ENCODE data around the gene ITGB7. TPM values are rescaled to one million over a fixed set of nuclear protein-coding genes. Genes with fewer than 3 reads are reported as not detected.
A peak's percentile ranks its signal among the peaks of the same experiment; 100 is the strongest.

Gene ITGB7
- total and polyA plus RNA-seq, 4 donors, result 1.4 to 5.8 (median 4.0) TPM

GRCh38 chr12:53220694-53221202 lies 13.7 kb upstream of the ITGB7 start:
- Histone ChIP-seq H3K9me3 (ENCODE audit: control insufficient read depth, low read length) (no peaks in the 10 kb centered on the region), H3K27ac (ENCODE audit: low read depth in 1 of 2, low read length in 2 of 2) (peak overlapping the region; percentile 85 to 90), H3K27me3 (ENCODE audit: control insufficient read depth in 1 of 2, insufficient read depth in 2 of 2, low read length in 1 of 2) (no peaks in the 10 kb centered on the region), H3K4me1 (ENCODE audit: control insufficient read depth in 1 of 2, insufficient read depth in 2 of 2, low read length in 2 of 2) (no peaks in the 10 kb centered on the region), H3K36me3 (ENCODE audit: control insufficient read depth in 1 of 2, insufficient read depth in 2 of 2, low read length in 1 of 2) (no peaks in the 10 kb centered on the region), H3K4me3 (ENCODE audit: low read length in 2 of 2) (peak overlapping the region; percentile 68 to 78)
- 0 to 1% methylated on average over 29 to 42 of the region's 42 CpGs for WGBS, 2 donors
- DNase-seq (peak; percentile 96 to 97), ATAC-seq (ENCODE audit: low FRiP score) (peak; percentile 91)
- intact Hi-C loops (cut with DNase I), result loop anchor here in 1 of 2 donors (1.0 to 5.0 kb wide), 2 partner anchors 12 to 47 kb away; partner anchors contain the start of genes ESPL1 and RARG

- Histone ChIP-seq H3K4me1 (ENCODE audit: control insufficient read depth in 1 of 2, insufficient read depth in 2 of 2, low read length in 2 of 2) (no peaks in the 10 kb centered on the region), H3K27me3 (ENCODE audit: control insufficient read depth in 1 of 2, insufficient read depth in 2 of 2, low read length in 1 of 2) (no peaks in the 10 kb centered on the region), H3K9me3 (ENCODE audit: control insufficient read depth, low read length) (no peaks in the 10 kb centered on the region), H3K27ac (ENCODE audit: low read depth in 1 of 2, low read length in 2 of 2) (peak overlapping the region in 1 of 2 donors; percentile 35), H3K4me3 (ENCODE audit: low read length in 2 of 2) (peak overlapping the region; percentile 68 to 78), H3K36me3 (ENCODE audit: control insufficient read depth in 1 of 2, insufficient read depth in 2 of 2, low read length in 1 of 2) (peaks cover 0 to 2% of the 10 kb centered on the region in 2 donors)
- DNase-seq (peak; percentile 84 to 87), ATAC-seq (ENCODE audit: low FRiP score) (peak; percentile 33)
- WGBS, 2 donors, result 0% methylated on average over 39 to 52 of the region's 53 CpGs
- intact Hi-C loops (cut with DNase I), result loop anchor here in 1 of 2 donors (5.0 kb wide), 1 partner anchor 47 kb away; the partner anchor contains the start of gene ESPL1
Measured at GRCh38 chr12:53219956-53220693, 13.1 kb upstream of the ITGB7 start.

- WGBS, 2 donors, result 0 to 2% methylated on average over 27 of the region's 27 CpGs
- no peaks in the 10 kb centered on the region for H3K9me3 ChIP-seq (ENCODE audit: control insufficient read depth, low read length)
- H3K27ac ChIP-seq (ENCODE audit: low read depth in 1 of 2, low read length in 2 of 2), result peak overlapping the region in 1 of 2 donors; percentile 1
- no peaks in the 10 kb centered on the region for H3K4me1 ChIP-seq (ENCODE audit: control insufficient read depth in 1 of 2, insufficient read depth in 2 of 2, low read length in 2 of 2)
- H3K4me3 ChIP-seq (ENCODE audit: low read length in 2 of 2), result peak overlapping the region; percentile 68 to 78
- DNase-seq (peak; percentile 65 to 86), ATAC-seq (ENCODE audit: low FRiP score) (no peak)
- intact Hi-C loops (cut with DNase I), result no loop called here
- H3K36me3 ChIP-seq (ENCODE audit: control insufficient read depth in 1 of 2, insufficient read depth in 2 of 2, low read length in 1 of 2), result peaks cover 0 to 4% of the 10 kb centered on the region in 2 donors
- H3K27me3 ChIP-seq (ENCODE audit: control insufficient read depth in 1 of 2, insufficient read depth in 2 of 2, low read length in 1 of 2), result no peaks in the 10 kb centered on the region
Measured at GRCh38 chr12:53219292-53219955, 12.4 kb upstream of the ITGB7 start.

GRCh38 chr12:53218551-53219291 lies 11.7 kb upstream of the ITGB7 start:
- DNase-seq (peak in 1 of 2 donors; percentile 76), ATAC-seq (ENCODE audit: low FRiP score) (peak; percentile 33)
- intact Hi-C loops (cut with DNase I), result no loop called here
- H3K9me3 ChIP-seq (ENCODE audit: control insufficient read depth, low read length), result no peaks in the 10 kb centered on the region
- H3K27me3 ChIP-seq (ENCODE audit: control insufficient read depth in 1 of 2, insufficient read depth in 2 of 2, low read length in 1 of 2), result no peaks in the 10 kb centered on the region
- H3K4me1 ChIP-seq (ENCODE audit: control insufficient read depth in 1 of 2, insufficient read depth in 2 of 2, low read length in 2 of 2), result no peaks in the 10 kb centered on the region
- WGBS, 2 donors, result 5 to 6% methylated on average over 22 to 30 of the region's 30 CpGs
- peaks cover 0 to 4% of the 10 kb centered on the region in 2 donors for H3K36me3 ChIP-seq (ENCODE audit: control insufficient read depth in 1 of 2, insufficient read depth in 2 of 2, low read length in 1 of 2)
- no peak overlapping the region for H3K27ac ChIP-seq (ENCODE audit: low read depth in 1 of 2, low read length in 2 of 2)
- peak overlapping the region; percentile 68 to 78 for H3K4me3 ChIP-seq (ENCODE audit: low read length in 2 of 2)

- Histone ChIP-seq H3K27ac (ENCODE audit: low read depth in 1 of 2, low read length in 2 of 2) (peak overlapping the region in 1 of 2 donors; percentile 17), H3K9me3 (ENCODE audit: control insufficient read depth, low read length) (no peaks in the 10 kb centered on the region), H3K4me3 (ENCODE audit: low read length in 2 of 2) (no peak overlapping the region), H3K36me3 (ENCODE audit: control insufficient read depth in 1 of 2, insufficient read depth in 2 of 2, low read length in 1 of 2) (peaks cover 0 to 4% of the 10 kb centered on the region in 2 donors), H3K4me1 (ENCODE audit: control insufficient read depth in 1 of 2, insufficient read depth in 2 of 2, low read length in 2 of 2) (no peaks in the 10 kb centered on the region), H3K27me3 (ENCODE audit: control insufficient read depth in 1 of 2, insufficient read depth in 2 of 2, low read length in 1 of 2) (no peaks in the 10 kb centered on the region)
- 14 to 24% methylated on average over 3 of the region's 3 CpGs for WGBS, 2 donors
- DNase-seq (peak in 1 of 2 donors; percentile 69), ATAC-seq (ENCODE audit: low FRiP score) (no peak)
- intact Hi-C loops (cut with DNase I), result no loop called here
Measured at GRCh38 chr12:53217931-53218307, 10.9 kb upstream of the ITGB7 start.

- H3K27me3 ChIP-seq (ENCODE audit: control insufficient read depth in 1 of 2, insufficient read depth in 2 of 2, low read length in 1 of 2), result no peaks in the 10 kb centered on the region
- ATAC-seq (ENCODE audit: low FRiP score), result no peak
- DNase-seq, result peak; percentile 70 to 86
- peaks cover 0 to 4% of the 10 kb centered on the region in 2 donors for H3K36me3 ChIP-seq (ENCODE audit: control insufficient read depth in 1 of 2, insufficient read depth in 2 of 2, low read length in 1 of 2)
- peak overlapping the region in 1 of 2 donors; percentile 17 for H3K27ac ChIP-seq (ENCODE audit: low read depth in 1 of 2, low read length in 2 of 2)
- H3K4me3 ChIP-seq (ENCODE audit: low read length in 2 of 2), result no peak overlapping the region
- intact Hi-C loops (cut with DNase I), result no loop called here
- no peaks in the 10 kb centered on the region for H3K4me1 ChIP-seq (ENCODE audit: control insufficient read depth in 1 of 2, insufficient read depth in 2 of 2, low read length in 2 of 2)
- WGBS, 2 donors, result 58 to 64% methylated on average over 19 of the region's 19 CpGs
- H3K9me3 ChIP-seq (ENCODE audit: control insufficient read depth, low read length), result no peaks in the 10 kb centered on the region
Measured at GRCh38 chr12:53217051-53217930, 10.2 kb upstream of the ITGB7 start.

- DNase-seq (peak; percentile 44 to 62), ATAC-seq (ENCODE audit: low FRiP score) (no peak)
- H3K27ac ChIP-seq (ENCODE audit: low read depth in 1 of 2, low read length in 2 of 2), result no peak overlapping the region
- H3K4me1 ChIP-seq (ENCODE audit: control insufficient read depth in 1 of 2, insufficient read depth in 2 of 2, low read length in 2 of 2), result no peaks in the 10 kb centered on the region
- H3K36me3 ChIP-seq (ENCODE audit: control insufficient read depth in 1 of 2, insufficient read depth in 2 of 2, low read length in 1 of 2), result peaks cover 0 to 7% of the 10 kb centered on the region in 2 donors
- H3K27me3 ChIP-seq (ENCODE audit: control insufficient read depth in 1 of 2, insufficient read depth in 2 of 2, low read length in 1 of 2), result no peaks in the 10 kb centered on the region
- H3K9me3 ChIP-seq (ENCODE audit: control insufficient read depth, low read length), result no peaks in the 10 kb centered on the region
- intact Hi-C loops (cut with DNase I), result no loop called here
- H3K4me3 ChIP-seq (ENCODE audit: low read length in 2 of 2), result no peak overlapping the region
- WGBS, 2 donors, result 75 to 77% methylated on average over 8 of the region's 8 CpGs
Measured at GRCh38 chr12:53215497-53215896, 8.4 kb upstream of the ITGB7 start.
